Suppressor macrophage treated with lipopolysaccharide for 4 hours (primary cell): ENCODE measurements around the gene NDST4.

Experiments used
- DNase-seq: peaks from one replicate; pipeline ENCODE4 v3.0.0-alpha.2; 2020

Gene NDST4

DNA sequence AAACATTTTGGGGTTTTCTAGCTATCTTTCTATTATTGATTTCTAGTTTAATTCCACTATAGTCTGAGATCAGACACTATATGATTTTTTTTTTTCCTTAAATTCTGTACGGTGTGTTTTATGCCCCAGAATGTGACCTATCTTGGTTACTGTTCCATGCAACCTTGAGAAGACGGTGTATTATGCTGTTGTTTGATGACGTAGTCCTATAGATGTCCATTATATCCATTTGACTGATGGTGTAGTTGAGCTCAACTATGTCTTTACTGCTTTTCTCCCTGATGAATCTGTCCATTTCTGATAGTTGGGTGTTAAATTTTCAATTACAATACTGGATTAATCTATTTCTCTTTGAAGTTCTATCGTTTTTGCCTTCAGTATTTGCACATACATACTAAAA, 212.5 kb downstream of the NDST4 start:
- DNase-seq = no peak

DNA sequence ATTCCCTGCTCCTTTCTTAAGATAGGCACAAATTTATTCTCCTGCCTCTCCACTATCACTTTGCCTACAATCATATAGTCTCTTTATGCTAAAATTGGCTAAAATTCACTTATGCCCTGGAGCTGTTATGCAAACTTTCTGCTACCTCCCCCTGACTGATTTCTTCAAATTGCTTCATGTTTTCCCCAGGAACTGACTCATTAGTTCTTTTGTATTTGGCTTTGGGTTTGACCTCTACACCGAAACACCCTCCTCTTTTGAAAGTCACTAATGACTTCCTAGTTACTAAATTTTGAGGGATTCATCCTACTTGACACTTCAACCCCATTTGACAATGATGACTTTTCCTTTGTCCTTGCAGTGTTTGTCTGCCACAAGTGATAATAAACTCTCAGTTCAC, 222.6 kb downstream of the NDST4 start:
- DNase-seq = no peak

DNA sequence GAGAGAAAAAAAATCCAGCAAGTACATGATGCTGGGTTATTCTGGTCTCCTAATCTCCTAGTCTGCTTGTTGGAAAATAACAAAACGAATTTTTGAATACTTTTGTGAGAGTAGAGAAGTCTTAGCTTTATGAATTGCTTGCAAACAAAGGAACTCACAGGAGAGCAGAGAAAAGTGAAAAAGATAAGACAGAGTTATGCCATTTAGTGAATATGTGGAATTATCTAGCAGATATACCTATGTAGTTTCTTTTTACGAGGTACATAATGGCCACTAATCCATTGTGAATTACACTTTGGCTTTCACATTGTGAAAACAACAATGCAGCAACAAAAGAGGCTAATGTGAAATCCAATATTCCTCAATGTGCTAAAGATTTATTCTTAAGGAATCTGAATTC, 226.7 kb downstream of the NDST4 start:
- no peak for DNase-seq

DNA sequence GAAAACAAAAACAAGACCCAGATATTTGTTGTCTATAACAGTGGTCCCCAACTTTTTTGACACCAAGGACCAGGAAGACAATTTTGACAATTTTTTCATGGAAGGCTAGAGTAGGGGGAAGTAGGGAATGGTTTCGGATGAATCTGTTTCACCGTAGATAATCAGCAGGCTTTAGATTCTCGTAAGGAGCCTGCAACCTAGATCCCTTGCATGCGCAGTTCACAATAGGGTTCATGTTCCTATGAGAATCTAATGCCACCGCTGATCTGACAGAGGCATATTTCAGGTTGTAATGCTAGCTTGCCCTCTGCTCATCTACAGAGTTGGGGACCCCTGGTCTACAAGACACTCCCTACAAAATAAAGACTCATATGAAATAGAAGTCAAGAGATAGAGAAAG, 229.8 kb downstream of the NDST4 start:
- no peak for DNase-seq

DNA sequence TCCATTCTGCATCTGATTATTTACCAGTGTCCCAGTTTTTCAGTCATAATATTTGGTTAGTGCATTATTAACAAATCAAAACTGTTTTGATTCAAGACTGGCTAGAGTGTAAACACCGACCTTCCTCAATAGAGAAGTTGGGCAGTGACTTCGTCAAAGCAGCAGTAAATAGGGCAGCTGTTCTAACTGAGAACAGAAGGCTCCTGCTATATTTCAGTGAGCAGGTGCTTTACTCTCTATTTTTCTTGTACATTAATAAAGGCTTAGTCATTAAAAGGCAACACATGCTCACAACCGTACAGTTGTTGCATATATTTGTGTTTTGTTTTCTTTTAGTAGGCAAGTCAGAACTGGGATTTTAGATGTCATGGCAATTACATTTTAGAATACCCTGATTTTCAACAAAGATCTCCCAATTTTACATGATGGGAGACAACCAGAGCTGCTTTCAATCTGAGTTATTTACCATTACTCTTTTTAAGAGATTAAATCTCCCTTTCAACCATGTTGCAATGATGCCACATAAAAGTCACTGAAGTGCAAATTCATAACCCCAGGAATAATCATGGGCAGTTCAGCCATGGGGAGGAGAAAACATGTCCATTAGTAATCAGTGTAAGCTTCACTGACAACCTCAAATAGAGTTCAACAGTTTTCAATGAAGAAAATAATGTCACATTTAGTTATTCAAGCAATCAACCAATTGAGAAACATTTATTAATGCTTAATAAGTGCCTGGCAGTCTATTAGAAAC, 233.3 kb downstream of the NDST4 start:
- DNase-seq = no peak

GRCh38 chr4:114875630-114876029, 237.8 kb downstream of the NDST4 start:
- no peak for DNase-seq

DNA sequence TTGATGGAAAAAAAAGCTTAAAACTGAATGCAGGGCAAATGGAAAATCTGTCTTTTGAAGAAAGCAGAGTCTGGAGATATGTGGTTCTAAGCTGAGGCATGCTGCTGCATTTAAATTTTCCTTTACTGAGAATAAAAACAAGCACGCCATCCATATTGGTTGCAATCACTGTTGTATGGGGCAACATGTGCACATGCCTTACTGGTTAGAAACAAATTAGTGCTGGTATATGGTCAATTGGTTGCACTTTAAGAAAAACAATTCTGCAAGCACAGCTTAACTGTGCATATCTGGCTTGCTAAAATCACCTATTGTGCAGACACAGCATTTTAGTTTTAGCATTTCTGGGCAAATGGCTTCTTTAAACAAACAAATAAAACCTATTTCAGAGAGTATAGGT, 239.1 kb downstream of the NDST4 start:
- no peak for DNase-seq

DNA sequence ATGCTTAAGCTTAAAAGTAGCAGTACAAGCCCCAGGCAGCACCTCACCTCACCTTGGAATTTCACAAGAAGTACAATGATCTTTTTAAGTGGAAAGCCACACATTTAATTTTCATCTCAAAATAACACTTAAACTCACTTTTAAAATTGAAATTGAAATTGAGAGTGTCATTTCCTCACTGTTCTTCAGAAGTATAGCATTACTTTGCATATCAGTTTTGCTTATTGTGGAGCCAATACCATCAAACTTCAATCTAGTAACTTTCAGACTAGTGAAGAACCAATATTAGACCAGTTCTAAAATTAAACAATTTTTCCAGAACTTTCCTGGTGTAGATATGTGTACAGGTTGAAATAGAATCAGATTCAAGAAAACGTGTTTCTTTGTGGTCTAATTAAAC, 242.4 kb downstream of the NDST4 start:
- no peak for DNase-seq

DNA sequence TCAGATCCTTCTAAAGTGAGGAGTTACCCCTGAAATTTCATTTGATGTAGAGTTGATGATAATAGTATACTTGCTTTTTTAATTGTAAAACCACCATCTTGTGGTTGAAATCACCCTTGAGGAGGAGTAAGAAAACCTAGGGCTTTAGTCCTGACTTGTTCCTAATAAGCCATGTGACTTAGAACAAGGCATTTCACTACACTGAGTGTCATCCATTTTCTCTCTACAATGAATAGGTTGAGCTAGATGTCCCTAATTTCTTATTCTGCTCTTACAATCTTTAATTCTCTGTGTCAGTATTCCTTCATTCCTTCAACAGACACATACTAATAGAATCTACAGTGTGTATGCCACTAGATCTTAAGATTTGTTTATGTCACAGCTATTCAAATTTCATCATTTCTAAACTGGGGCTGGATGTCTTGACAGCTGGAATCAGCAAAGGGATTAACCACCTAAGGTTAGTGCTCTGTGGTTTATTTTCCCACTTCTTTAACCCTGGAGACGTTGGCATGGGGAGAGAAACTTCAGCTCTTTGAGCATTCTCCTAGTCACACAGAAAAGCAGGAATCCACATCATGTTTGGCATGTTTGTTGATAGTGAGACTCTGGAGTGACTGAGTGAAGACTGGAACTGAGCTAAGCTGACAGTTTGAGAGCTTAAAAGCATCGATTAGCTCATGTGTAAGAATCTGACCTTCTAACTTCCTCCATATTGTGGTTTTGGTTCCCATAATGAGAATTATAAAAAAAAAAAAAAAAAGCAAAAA, 246.3 kb downstream of the NDST4 start:
- no peak for DNase-seq

- DNase-seq = no peak
Observed at GRCh38 chr4:114864060-114864459, 249.4 kb downstream of the NDST4 start.

DNA sequence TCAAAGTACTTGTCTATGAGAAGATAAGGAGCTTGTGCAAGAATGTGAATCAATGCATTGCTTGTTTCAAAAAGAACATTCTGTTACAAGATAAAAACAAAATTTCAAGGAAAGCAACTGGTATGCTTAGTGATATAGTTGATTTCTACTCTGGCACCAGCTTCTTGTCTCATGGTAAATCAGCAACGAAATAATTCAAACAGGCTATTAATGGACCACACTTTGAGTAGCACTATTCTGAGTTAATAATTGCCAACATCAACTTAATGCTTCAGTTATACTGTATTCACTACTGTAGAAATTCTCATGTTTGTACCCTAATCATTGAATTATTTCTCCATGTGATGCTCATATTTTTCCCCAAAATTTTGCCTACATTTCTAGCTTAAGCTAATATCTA, 252.6 kb downstream of the NDST4 start:
- no peak for DNase-seq

DNA sequence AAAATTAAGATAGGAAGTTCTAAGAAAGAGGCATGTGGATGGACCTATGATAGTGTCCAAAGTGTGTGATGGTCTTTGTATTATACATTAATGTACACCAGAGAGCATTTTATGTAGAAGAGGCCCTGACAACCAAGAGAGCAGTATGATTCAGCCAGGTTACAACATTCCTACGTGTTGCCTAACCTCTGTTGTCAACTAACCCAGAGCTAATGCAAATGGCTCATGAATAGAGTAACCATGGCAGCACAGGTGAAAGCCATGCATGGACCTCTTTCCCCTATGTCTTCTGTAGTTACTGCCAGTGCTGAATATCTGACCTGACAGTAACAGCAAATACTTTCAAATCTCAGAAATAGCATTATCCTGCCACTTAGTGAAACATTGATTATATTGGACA, 255.6 kb downstream of the NDST4 start:
- no peak for DNase-seq

- DNase-seq = no peak
Observed at GRCh38 chr4:114839986-114840385, 273.4 kb downstream of the NDST4 start.

- no peak for DNase-seq
Observed at GRCh38 chr4:114830628-114831027, 282.8 kb downstream of the NDST4 start.

DNA sequence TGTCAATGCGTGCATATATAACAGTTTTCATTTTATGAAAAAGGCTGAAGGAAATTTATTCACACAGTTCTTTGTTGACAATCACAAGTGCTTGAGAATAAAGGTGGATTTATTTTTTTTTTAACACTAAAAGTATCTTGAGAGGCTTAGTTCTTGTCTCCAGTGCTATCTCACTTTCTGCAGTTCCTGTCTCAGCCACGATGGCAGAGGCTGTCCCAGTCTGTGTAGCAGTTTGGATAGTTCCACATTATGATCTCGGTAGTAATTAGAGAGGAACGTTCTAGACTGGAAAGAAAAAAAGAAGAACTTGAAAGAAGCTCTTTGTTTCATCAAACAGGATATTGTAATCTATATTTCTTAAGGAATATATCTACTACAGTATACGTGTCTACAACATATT, 285.8 kb downstream of the NDST4 start:
- no peak for DNase-seq

- no peak for DNase-seq
Observed at GRCh38 chr4:114815760-114816159, 297.7 kb downstream of the NDST4 start.

DNA sequence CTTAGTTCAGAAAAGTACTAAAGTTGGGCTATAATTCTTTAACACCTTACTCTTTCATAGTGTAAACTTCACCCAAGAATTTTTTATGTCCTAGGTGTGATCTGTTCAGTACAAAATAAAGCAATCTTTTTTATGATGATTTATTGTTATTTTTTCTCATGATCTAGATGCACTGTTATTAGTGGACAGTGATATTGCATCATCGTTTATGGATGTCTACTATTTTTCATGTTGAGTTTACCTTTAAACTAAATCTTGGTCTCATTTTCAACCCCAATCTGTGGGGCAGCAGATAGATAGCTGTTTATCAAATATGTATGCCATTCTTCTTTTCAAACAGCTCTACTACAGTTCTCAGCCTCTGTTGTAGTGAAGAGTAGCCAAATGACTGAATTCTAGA, 299.5 kb downstream of the NDST4 start:
- no peak for DNase-seq

DNA sequence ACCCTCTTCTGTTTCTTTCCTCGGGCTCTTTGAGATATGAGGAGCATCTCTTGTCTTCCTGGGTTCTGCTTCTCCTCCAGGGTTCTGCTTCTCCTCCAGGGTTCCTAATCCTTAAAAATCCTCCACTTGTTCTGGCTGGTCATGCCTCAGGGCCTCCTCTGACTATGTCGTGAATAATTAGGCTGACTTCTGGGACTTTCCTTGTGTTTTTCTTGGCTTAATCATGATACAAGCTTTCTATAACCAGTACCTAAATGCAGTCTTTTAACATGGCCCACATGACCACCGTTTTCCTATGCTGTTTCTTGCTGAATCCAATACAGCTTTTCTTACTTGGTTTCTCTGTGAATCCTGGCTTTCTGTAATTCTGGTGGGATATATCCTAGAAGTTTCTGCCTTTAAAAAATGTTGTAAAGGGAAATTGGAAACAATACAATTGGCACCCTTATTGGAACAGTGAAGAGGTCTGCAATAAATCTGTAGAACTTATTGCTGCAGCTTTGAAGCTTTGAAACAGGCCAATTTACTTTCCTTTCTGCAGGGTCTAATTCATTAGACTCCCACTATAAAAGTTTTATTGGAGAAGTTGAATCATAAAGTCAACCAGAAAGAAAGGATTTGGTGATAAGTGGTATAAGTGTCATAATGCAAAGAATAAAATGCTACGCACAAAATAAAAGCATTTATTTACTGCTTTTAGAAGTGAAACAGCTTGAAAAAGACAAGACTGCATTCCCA, 301.7 kb downstream of the NDST4 start:
- DNase-seq = no peak

DNA sequence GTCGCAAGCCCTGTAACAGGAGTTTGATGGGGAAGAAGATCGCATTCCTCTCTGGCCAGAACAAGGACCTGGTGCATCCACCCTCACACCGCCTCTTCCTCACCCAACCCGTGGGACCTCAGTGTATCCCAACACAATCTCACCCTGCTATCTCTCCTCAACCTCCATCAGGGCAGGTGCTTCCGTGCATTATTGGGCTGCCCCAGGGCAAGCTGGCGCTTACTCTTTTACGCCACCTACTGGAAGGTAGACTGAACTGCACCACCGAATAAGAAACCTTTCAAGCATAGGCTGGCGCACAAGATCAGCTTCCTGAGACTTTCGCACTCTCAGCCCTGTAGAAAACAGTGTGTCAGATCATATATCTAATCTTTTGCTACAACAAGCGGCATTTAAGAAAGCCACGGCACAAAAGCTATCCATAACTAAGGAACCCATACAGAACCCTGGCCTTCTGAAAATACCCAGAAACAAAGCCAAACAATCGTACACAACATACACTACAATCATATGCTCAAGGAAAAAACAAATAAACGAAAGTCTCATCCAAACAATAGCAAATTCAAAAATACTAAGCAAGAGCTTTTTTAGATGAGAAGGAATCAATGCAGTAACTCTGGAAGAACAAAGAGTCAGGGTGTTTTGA, 305.5 kb downstream of the NDST4 start:
- peak; percentile 60 for DNase-seq

GRCh38 chr4:114807357-114807756, 306.1 kb downstream of the NDST4 start:
- no peak for DNase-seq

DNA sequence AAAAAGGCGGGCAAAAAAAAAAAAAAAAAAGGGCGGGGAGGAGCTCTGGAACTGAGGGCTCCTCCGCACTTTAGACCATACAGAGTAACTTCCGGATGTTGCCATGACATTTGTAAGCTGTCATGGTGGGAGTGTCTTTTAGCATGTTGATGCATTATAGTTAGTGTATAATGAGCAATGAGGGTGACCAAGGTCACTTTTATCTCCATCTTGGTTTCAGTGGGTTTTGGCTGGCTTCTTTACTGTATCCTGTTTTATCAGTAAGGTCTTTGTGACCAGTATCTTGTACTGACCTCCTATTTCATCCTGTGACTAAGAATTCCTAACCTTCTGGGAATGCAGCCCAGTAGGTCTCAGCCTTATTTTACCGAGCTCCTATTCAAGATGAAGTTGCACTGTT, 321.4 kb downstream of the NDST4 start:
- DNase-seq = no peak

GRCh38 chr4:114785570-114785969, 327.9 kb downstream of the NDST4 start:
- DNase-seq = no peak

GRCh38 chr4:114783215-114783595, 330.2 kb downstream of the NDST4 start:
- DNase-seq = no peak
